Neural cell (in vitro differentiated cells): ENCODE results near the gene SPARCL1.

Experiments used
- EP300 ChIP-seq: fragments of 450-650 bp; conservative IDR thresholded peaks from 2 replicates; pipeline ENCODE4 v1.6.1; 2014; ENCODE audit warnings: antibody characterized with exemption, mild to moderate bottlenecking, moderate library complexity; ENCODE audit not compliant: poor library complexity, severe bottlenecking
- TAF1 ChIP-seq: IDR thresholded peaks from 2 replicates; pipeline ENCODE4 v1.6.1; 2012; ENCODE audit warnings: low read depth

DNA sequence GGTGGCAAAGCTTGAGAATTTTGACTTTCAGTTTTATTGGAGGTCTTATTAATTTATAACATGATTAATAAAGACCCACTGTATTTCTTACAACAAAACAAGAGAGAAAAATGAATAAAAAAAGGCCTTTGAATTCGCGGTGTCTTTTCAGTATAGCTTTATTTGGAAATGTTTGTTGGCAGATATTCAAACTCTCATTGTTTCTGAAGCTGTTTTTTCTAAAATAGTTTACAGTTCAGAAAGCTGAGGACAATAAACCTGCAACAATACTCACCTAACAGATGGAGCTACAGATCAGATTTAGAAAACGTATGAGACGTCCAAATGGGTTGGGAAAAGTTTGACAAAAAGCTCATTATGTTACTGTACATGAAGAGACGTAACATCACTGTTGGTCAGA, 2.4 kb upstream of the SPARCL1 start:
- TF ChIP-seq TAF1 (no peak), EP300 (no peak)
